Right kidney (tissue), 1 donor: Measurements from ENCODE around the gene TRMT112.

Experiments
- DNase-seq: peaks from one replicate; pipeline ENCODE4 v3.0.0-alpha.2; 2016

Gene TRMT112

GRCh38 chr11:64278576-64279190 lies 38.7 kb downstream of the TRMT112 start:
- no peak for DNase-seq

- no peak for DNase-seq
These were observed 40.5 kb downstream of the TRMT112 start for GRCh38 chr11:64276653-64277431.

- no peak for DNase-seq
These were observed 41.5 kb downstream of the TRMT112 start for GRCh38 chr11:64275841-64276240.

- no peak for DNase-seq
These were observed 42.1 kb downstream of the TRMT112 start for GRCh38 chr11:64275031-64275800.

GRCh38 chr11:64269540-64270220 lies 47.7 kb downstream of the TRMT112 start:
- DNase-seq = peak; percentile 98

GRCh38 chr11:64268893-64269539 lies 48.3 kb downstream of the TRMT112 start:
- peak; percentile 37 for DNase-seq

GRCh38 chr11:64268025-64268892 lies 49.1 kb downstream of the TRMT112 start:
- DNase-seq = no peak

- no peak for DNase-seq
These were observed 50.0 kb downstream of the TRMT112 start for GRCh38 chr11:64267207-64267945.
